ENCODE measurements around the gene FAM240B. TPM values are rescaled to one million over a fixed set of nuclear protein-coding genes. Genes with fewer than 3 reads are reported as not detected.

FAM240B gene
- total RNA-seq, 2 donors from 2014 or later, result not detected

- Histone ChIP-seq H3K27me3 (no peaks in the 10 kb centered on the region), H3K36me3 (no peaks in the 10 kb centered on the region), H3K27ac (no peak overlapping the region), H3K4me3 (no peak overlapping the region), H3K4me1 (no peaks in the 10 kb centered on the region), H3K9ac (ENCODE audit: low read depth in 2 of 2, low read length in 2 of 2) (no peak overlapping the region), H3K9me3 (no peaks in the 10 kb centered on the region)
- intact Hi-C loops (cut with DNase I), result no loop called here
- TF ChIP-seq, protein P1, sequence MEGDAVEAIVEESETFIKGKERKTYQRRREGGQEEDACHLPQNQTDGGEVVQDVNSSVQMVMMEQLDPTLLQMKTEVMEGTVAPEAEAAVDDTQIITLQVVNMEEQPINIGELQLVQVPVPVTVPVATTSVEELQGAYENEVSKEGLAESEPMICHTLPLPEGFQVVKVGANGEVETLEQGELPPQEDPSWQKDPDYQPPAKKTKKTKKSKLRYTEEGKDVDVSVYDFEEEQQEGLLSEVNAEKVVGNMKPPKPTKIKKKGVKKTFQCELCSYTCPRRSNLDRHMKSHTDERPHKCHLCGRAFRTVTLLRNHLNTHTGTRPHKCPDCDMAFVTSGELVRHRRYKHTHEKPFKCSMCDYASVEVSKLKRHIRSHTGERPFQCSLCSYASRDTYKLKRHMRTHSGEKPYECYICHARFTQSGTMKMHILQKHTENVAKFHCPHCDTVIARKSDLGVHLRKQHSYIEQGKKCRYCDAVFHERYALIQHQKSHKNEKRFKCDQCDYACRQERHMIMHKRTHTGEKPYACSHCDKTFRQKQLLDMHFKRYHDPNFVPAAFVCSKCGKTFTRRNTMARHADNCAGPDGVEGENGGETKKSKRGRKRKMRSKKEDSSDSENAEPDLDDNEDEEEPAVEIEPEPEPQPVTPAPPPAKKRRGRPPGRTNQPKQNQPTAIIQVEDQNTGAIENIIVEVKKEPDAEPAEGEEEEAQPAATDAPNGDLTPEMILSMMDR (IDR thresholded peaks at IDR 0.05), result no peak
- no peak for DNase-seq
Measured at GRCh38 chr9:38681747-38682227, 38.1 kb downstream of the FAM240B start.

GRCh38 chr9:38680837-38681445 lies 39.0 kb downstream of the FAM240B start:
- H3K27me3 ChIP-seq, result no peaks in the 10 kb centered on the region
- no peaks in the 10 kb centered on the region for H3K9me3 ChIP-seq
- H3K27ac ChIP-seq, result no peak overlapping the region
- H3K36me3 ChIP-seq, result no peaks in the 10 kb centered on the region
- H3K9ac ChIP-seq (ENCODE audit: low read depth in 2 of 2, low read length in 2 of 2), result no peak overlapping the region
- no peak overlapping the region for H3K4me3 ChIP-seq
- no peaks in the 10 kb centered on the region for H3K4me1 ChIP-seq
- TF ChIP-seq, protein P1 (IDR thresholded peaks at IDR 0.05), result no peak
- DNase-seq, result no peak
- intact Hi-C loops (cut with DNase I), result no loop called here

DNA sequence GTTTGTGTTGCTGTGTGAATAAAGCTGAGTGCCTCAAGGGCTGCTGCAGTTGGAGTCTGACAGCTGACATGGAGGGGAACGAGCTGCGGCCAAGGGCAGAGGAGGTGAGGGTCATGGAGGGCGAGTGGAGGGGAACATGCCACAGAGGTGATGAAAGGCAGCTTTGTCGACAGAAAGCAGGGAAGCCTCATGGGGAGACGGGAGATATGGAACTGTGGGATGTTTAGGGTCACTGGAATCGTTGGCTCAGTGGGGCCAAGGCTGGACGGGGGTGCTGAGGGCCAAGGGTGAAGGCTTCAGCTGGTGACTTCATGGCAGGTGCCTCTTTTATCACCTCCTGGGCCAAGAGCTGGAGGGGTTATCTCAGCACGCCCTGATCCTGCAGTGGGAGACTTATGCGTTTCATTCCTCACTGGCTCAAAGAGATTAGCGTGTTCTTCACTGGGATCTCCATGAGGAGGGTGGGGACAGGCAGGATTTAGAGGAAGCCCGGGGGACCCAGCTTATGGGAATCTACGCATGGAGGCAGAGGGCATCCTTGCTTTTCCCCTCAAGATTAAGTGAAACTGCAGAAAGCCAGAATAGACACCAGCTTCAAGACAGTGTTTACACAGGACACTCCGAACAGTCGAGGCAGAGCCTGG lies 42.2 kb downstream of the FAM240B start:
- no peak for DNase-seq
- no peaks in the 10 kb centered on the region for H3K9me3 ChIP-seq

DNA sequence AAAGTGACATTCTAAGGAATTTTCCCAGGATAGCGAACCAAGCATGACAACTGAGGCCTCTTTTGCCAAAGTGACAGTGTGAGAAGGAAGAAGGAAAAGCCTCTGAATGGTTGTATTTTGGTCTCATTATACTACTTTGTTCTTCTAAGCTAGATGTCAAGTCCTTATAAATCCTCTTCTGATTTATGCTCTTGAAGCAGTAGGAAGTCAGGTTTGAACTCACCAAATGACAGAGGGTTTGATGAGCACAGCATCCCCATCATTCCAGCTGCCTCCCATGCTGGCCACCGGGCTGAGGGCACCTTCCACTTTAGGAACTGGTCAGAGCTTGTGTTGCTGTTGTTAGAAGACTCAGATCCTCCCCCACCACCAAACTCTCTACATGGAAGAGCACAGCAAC lies 44.1 kb downstream of the FAM240B start:
- H3K9me3 ChIP-seq, result no peaks in the 10 kb centered on the region
- no peak for DNase-seq
- intact Hi-C loops (cut with DNase I), result no loop called here

More for the DNA sequence above, 42.2 kb downstream of the FAM240B start:
- Histone ChIP-seq H3K27ac (no peak overlapping the region), H3K27me3 (no peaks in the 10 kb centered on the region), H3K36me3 (no peaks in the 10 kb centered on the region), H3K4me1 (no peaks in the 10 kb centered on the region), H3K4me3 (no peak overlapping the region), H3K9ac (ENCODE audit: low read depth in 2 of 2, low read length in 2 of 2) (no peak overlapping the region)
- TF ChIP-seq, protein P1 (IDR thresholded peaks at IDR 0.05), result no peak
- intact Hi-C loops (cut with DNase I), result no loop called here

DNA sequence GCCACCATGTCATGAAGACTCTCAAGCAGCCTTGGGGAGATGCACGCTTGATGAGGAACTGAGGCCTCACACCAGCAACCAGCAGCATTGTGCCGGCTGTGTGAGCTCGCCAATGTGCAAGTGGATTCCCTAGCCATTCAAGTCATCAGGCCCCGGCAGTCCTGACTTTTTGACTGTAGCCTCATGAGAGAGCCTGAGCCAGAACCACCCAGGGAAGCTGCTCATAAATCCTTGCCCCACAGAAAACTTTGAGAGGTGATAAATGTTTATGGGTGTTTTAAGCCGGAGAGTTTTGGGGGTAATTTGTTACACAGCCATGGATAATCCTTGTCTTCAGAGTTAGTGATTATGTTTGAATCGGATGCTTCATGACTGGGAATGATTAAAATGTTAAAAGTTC lies 44.7 kb downstream of the FAM240B start:
- TF ChIP-seq, protein P1 (IDR thresholded peaks at IDR 0.05), result no peak
- Histone ChIP-seq H3K9ac (ENCODE audit: low read depth in 2 of 2, low read length in 2 of 2) (no peak overlapping the region), H3K9me3 (no peaks in the 10 kb centered on the region), H3K4me1 (no peaks in the 10 kb centered on the region), H3K4me3 (no peak overlapping the region), H3K36me3 (no peaks in the 10 kb centered on the region), H3K27me3 (no peaks in the 10 kb centered on the region), H3K27ac (no peak overlapping the region)
- intact Hi-C loops (cut with DNase I), result no loop called here
- DNase-seq, result no peak

More for the DNA sequence above, 44.1 kb downstream of the FAM240B start:
- Histone ChIP-seq H3K4me1 (no peaks in the 10 kb centered on the region), H3K27ac (no peak overlapping the region), H3K27me3 (no peaks in the 10 kb centered on the region), H3K36me3 (no peaks in the 10 kb centered on the region), H3K9ac (ENCODE audit: low read depth in 2 of 2, low read length in 2 of 2) (no peak overlapping the region), H3K4me3 (no peak overlapping the region)
- TF ChIP-seq, protein P1 (IDR thresholded peaks at IDR 0.05), result no peak
